Suppressor macrophage (primary cell): ENCODE data around the gene CCND2.

Experiments used
- DNase-seq, 4 experiments: peaks; one replicate each; pipeline ENCODE4 v3.0.0-alpha.2; 2020 to 2022
- total RNA-seq, 17 experiments: gene quantifications; one replicate each; lab custom pipeline; 2026; ENCODE audit warnings: mixed read lengths in 6 of 17, inconsistent platforms in 3 of 17; lab: John Stamatoyannopoulos, UW

The CCND2 gene
- 15.9 to 164 (median 69.3) reads per million in 17 experiments for total RNA-seq

GRCh38 chr12:4273652-4274395 lies at the start of gene CCND2:
CCND2 (plus strand) TSS chr12:4273762; CDS start chr12:4274041, 279 bp downstream.
- DNase-seq = peak; percentile 45 to 79 (median 66)

- DNase-seq = no peak
These were observed 49.2 kb upstream of the CCND2 start for GRCh38 chr12:4224206-4224889.

GRCh38 chr12:4225571-4225970 lies 48.0 kb upstream of the CCND2 start:
- no peak for DNase-seq

- no peak for DNase-seq
These were observed 46.5 kb upstream of the CCND2 start for GRCh38 chr12:4227046-4227445.

- no peak for DNase-seq
These were observed 45.4 kb upstream of the CCND2 start for GRCh38 chr12:4228122-4228580.

- no peak for DNase-seq
These were observed 43.0 kb upstream of the CCND2 start for GRCh38 chr12:4230526-4230925.

- no peak for DNase-seq
These were observed 35.0 kb upstream of the CCND2 start for GRCh38 chr12:4238577-4238976.

GRCh38 chr12:4239746-4240145 lies 33.8 kb upstream of the CCND2 start:
- DNase-seq = no peak

GRCh38 chr12:4240161-4240783 lies 33.3 kb upstream of the CCND2 start:
- DNase-seq = peak in 2 of 4 experiments; percentile 15 to 22

- DNase-seq = no peak
These were observed 32.6 kb upstream of the CCND2 start for GRCh38 chr12:4240981-4241380.

- DNase-seq = no peak
These were observed 32.0 kb upstream of the CCND2 start for GRCh38 chr12:4241592-4241991.

GRCh38 chr12:4242595-4242994 lies 31.0 kb upstream of the CCND2 start:
- no peak for DNase-seq

GRCh38 chr12:4243091-4243490 lies 30.5 kb upstream of the CCND2 start:
- peak in 3 of 4 experiments; percentile 24 to 50 (median 41) for DNase-seq

- DNase-seq = peak; percentile 17 to 59 (median 39)
These were observed 30.0 kb upstream of the CCND2 start for GRCh38 chr12:4243491-4244100.

GRCh38 chr12:4244868-4245267 lies 28.7 kb upstream of the CCND2 start:
- DNase-seq = no peak

- no peak for DNase-seq
These were observed 28.1 kb upstream of the CCND2 start for GRCh38 chr12:4245446-4245845.

- peak; percentile 13 to 65 (median 49) for DNase-seq
These were observed 27.4 kb upstream of the CCND2 start for GRCh38 chr12:4246116-4246515.

- DNase-seq = no peak
These were observed 22.9 kb upstream of the CCND2 start for GRCh38 chr12:4250691-4251090.

GRCh38 chr12:4251216-4251891 lies 22.2 kb upstream of the CCND2 start:
- no peak for DNase-seq

GRCh38 chr12:4251967-4252366 lies 21.6 kb upstream of the CCND2 start:
- no peak for DNase-seq

- DNase-seq = no peak
These were observed 21.0 kb upstream of the CCND2 start for GRCh38 chr12:4252601-4253000.
